Hepatocyte (in vitro differentiated cells): ENCODE measurements around the gene SCNN1B.

Source experiments
- CTCF ChIP-seq: fragments of 200-600 bp; sonication (generic); IDR thresholded peaks from 2 replicates; pipeline ENCODE4 v1.5.1; 2016; ENCODE audit warnings: antibody characterized with exemption, mild to moderate bottlenecking; ENCODE audit not compliant: poor library complexity
- EZH2 ChIP-seq: fragments of 200-600 bp; sonication (generic); IDR thresholded peaks from 2 replicates; pipeline ENCODE4 v1.6.1; 2016; ENCODE audit warnings: antibody characterized with exemption, mild to moderate bottlenecking, borderline replicate concordance
- EZH2phosphoT487 ChIP-seq: fragments of 200-600 bp; sonication (generic); IDR thresholded peaks from one replicate; pipeline ENCODE4 v1.6.1; 2018; ENCODE audit warnings: antibody characterized with exemption, mild to moderate bottlenecking, low read depth, moderate library complexity; ENCODE audit not compliant: unreplicated experiment, severe bottlenecking

DNA sequence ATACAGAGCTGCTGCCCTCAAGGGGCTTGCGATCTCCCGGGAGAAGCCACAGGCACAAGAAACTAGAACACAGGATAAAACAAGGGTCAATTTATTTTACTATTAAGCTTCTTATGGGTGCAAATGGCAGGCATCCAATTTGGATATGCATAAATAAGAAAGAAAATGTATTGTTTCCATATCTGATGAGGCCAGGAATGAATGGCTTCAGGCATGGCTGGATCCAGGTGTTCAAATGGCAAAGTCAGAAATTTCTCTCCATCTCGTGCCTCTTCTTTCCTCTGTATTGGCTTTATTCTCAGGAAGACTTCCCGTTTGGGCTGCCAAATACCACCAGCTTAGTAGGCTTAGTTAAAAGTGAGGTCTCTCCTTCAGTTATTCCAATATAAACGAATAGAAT, 43.1 kb downstream of the SCNN1B start:
- TF ChIP-seq CTCF (no peak), EZH2 (no peak), EZH2phosphoT487 (no peak)
